ENCODE data around the gene FOXL2.

GRCh38 chr3:138928727-138929372 lies 18.1 kb downstream of the FOXL2 start:
- no peak for TF ChIP-seq EZH2phosphoT487 (IDR thresholded peaks at IDR 0.05; ENCODE audit: low read depth, severe bottlenecking, unreplicated experiment)
- TF ChIP-seq CTCF (IDR thresholded peaks at IDR 0.05; ENCODE audit: poor library complexity): no peak
- TF ChIP-seq EZH2 (IDR thresholded peaks at IDR 0.05; ENCODE audit: borderline replicate concordance): no peak
